ENCODE results near the gene VAV2.
"Not testable (repeated sequence)": the region's sequence is repeated elsewhere in the genome, so short reads cannot be mapped to it uniquely, and the experiment has no call there.

Gene VAV2

DNA sequence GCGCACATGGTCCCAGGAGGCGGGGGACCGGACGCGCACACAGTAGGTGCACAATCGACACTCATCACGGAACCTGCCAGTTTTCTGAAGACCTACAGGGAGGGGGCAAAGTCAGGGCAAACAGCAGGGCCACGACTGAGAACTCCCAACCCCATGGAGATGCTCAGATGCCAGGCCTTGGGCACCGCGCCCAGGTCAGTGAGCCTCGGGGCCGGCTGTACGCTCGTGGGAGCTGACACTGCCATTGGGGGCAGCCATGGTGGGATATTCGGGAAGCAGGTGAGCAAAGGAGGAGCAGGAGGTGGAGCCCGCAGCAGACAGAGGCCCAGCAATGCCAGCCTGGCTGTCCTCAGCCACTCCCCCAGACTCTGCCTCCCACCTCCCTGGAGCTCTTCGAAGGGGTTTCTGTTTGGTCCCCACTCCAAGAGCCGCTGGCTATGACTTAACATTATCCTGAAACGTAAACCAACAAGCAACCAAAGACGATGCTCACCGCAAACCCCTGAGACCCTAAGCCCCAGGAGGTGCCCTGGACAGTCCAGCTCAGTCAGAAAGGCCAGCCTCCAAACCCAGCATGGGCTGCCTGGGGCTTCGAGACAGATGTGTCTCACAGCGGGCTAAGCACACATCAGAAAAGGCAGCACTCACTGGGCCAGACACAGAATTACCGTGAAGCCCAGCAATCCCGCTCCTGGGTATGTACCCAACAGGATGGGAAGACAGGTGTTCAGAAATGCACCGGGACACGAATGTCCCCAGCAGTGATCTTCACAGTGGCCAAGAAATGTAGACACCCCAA is 78.4 kb downstream of the VAV2 start:
- no peak for DNase-seq

- no peak for DNase-seq
These were observed 81.1 kb downstream of the VAV2 start for GRCh38 chr9:133910855-133911514.

DNA sequence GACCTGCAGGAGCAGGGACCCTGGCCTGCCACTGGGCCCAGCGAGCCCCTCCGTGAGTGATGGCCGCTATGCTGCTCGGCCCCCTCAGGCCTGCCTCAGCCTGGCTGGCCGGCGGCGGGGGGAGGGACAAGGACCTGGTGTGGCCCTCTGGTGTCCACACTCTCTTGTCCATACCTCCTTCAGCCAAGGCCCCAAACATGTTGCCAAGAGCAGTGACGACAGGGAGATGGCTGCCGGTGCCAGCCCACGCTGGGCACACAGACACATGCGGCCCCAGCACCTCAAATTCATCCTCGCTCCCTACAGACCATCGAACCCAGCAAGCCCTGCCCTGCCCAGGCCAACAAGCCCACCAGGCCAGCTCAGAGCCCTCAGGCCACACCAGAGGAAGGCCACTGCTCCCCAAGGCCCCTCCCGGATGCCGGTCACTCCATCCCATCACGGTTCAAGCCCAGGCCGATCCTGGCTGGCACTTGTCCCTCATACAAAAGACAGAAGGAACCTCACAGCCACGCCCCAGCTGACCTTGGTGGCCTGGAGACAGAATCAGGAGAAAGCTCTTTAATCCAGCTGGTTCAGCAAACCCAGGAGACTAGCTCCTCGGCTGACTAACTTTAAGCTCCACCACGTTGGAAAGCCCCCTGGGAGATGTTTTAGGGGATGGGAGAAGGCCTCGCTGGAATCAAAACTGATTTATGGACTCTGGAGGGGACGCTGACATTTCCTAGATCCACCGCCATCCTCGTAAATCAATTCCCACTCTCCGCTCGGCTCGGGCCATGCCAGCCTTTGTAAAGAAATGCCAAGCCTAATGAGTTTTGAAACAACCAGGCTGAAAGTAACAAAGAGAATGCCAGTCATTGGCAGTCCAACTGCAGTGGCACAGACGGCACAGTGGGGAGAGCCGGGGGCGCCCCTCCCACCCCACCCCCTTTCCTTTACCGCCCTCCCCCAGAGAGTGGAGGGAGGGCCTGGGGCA is 84.9 kb downstream of the VAV2 start:
- no peak for DNase-seq

GRCh38 chr9:133906218-133906617 is 85.9 kb downstream of the VAV2 start:
- DNase-seq = no peak

DNA sequence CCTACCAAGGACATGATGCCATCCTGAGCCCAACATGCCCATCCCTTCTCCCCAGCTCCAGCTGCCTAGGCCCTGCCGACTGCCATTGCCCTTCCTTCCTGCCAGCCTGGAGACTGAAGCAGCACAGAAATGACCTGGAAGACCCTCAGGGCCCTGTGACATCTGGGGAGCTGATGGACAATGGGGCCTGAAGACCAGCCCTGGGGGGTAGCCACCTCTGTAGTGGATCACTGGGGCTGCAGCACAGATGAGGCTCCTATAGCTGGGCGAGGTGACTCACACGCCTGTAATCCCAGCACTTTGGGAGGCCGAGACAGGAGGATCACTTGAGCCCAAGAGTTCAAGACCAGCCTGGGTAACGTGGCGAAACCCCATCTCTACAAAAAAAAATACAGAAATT is 86.6 kb downstream of the VAV2 start:
- DNase-seq = peak; percentile 5

DNA sequence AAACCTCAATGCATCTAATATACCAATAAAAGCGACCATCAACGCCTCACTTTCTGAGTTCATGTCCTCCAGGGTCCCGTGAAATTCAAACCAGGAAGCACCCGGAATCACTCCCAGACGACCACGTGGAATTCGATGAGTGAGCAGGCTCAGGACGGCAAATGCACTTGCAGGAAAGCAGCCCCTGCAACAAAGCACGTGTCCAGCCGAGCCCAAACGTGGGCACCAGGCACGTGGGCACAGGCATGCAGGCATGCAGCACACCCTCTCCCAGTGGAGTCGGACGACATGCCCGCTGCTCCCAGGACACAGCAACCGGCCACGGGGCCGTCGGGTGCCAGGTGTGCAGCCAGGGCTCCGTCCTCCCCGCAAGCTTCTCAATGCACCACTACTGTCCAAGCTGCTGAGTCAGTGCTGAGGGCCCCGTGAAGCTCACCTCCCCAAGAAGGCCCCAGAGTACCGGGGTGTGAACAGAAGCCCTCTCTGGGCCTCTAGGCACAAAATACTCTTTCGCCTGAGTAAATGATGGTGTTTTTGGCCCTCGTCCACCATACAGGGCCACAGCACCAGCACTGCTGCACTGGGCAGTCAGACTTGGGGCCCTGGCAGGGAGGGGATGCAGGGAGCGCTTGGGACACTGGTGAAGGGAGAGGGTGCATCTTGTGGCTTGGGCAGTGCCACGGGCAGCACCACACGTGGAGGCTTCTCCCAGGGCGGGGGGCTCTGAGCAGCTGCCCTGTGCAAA is 87.6 kb downstream of the VAV2 start:
- DNase-seq = no peak

DNA sequence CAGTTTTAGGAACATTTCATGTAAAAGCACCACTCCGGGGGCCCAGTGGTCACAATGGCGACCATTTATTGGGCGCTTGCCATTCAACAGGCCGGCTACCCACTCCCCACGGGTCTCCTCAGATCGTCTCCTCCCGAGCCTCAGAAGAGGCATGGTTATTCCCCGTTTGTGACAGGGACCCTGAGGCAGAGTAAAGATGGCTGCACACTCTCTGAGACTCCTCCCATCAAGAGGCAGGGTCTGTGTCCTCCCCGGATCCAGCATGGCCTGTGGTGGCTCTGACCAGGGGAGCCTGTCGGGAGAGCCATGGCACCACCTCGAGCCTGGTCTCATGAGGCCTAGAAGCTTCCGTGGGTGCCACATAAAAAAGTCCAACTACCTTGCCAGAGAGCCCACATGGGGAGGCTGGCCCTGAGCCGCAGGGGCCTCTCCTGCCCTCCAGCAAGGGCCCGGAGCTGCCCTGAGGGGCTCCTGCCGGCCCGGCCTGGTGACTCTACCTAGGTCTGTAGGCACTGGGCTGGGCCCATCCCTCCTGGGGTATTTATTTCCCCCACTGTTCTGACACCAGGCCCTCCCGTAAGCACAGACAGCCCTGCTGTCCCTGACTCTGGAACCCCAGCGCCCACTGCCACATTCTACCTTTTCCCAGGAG is 90.8 kb downstream of the VAV2 start:
- DNase-seq = no peak

DNA sequence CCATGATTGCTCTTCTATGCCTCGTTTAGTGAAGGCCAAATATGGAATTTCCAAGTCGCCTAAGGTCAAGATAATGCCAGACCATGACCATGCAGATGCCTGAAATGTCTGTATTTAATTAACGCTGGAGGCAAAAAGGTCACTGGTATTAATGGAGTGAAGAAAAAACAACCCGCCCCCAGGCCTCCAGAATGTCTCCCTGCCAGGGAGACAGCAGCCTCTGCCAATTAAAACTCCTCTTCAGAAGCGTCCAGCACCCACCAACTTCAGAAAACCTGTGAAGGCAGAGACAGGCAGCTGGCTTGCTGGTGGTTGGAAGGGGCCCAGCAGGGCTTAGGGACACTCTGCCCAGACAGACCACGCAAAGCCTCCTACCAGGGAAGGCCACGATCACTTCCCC is 94.4 kb downstream of the VAV2 start:
- DNase-seq = no peak

DNA sequence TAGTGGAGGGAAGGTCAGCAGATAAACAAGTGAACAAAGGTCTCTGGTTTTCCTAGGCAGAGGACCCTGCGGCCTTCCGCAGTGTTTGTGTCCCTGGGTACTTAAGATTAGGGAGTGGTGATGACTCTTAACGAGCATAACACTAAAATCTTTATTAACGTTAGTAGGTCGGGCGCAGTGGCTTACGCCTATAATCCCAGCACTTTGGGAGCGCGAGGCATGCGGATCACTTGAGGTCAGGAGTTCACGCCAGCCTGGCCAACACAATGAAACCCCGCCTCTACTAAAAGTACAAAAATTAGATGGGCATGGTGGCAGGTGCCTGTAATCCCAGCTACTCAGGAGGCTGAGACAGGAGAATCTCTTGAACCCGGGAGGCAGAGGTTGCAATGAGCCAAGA is 96.1 kb downstream of the VAV2 start:
- DNase-seq = not testable (repeated sequence)

DNA sequence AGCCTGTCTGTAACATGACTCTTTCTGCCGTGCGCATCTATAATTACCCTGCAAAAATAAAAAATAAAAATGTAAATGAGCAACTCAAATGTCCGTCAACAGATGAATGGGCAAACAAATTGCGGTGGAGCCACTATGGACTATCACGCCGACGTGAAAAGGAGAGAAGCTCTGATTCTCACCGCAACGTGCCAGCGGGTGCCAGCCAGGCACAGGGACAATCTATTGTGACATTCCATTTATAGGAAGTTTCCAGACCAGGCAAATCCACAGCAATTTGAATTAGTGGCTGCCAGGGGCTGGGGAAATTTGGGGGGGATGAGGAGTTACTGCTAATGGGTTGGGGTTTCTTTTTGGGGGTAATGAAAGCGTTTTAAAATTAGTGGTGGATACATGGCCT is 96.8 kb downstream of the VAV2 start:
- DNase-seq = no peak

DNA sequence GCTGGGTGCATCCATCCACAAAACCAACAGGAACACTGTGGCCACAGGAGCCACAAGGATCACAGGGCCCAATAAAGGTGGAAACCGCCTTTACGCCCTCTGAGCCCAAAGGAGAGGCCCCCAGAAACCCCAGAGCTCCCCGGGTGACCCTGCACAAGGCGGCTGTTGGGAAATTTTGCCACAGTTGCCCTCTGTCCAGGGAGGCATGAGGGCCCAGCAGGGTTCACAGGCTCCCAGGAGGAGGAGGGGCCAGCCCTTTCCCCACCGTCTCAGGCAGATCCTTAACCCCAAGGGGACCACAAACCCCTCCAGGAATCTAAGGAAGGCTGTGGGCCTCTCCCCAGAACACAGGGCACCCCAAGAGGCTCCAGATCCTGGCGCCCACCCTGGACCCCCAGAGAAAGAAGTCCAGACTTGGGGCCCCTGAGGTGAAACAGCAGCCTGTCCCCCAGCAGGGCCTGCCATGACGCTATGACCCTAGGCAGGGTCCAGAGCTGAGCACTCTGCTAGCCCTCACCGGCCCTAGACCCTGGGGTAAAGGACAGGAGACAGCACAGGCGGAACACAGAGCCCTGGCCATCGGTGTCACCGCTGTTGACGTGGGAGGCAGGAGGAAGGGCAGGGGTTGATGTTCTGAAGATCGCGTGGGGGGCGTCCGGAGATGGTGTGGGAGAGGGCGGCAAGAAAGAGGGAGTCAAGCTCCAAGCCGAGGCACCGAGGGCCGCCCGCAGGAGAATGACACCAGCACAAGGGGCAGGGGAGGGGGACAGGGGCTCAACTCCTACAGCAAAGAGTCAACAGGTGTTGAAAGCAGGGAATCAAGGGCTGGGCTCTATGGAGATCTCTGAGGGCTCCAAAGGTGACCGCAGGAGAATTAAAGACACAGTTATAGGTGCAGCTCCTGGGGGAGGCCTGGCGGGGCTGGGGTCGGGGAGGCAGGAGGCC is 97.5 kb downstream of the VAV2 start:
- DNase-seq = no peak

DNA sequence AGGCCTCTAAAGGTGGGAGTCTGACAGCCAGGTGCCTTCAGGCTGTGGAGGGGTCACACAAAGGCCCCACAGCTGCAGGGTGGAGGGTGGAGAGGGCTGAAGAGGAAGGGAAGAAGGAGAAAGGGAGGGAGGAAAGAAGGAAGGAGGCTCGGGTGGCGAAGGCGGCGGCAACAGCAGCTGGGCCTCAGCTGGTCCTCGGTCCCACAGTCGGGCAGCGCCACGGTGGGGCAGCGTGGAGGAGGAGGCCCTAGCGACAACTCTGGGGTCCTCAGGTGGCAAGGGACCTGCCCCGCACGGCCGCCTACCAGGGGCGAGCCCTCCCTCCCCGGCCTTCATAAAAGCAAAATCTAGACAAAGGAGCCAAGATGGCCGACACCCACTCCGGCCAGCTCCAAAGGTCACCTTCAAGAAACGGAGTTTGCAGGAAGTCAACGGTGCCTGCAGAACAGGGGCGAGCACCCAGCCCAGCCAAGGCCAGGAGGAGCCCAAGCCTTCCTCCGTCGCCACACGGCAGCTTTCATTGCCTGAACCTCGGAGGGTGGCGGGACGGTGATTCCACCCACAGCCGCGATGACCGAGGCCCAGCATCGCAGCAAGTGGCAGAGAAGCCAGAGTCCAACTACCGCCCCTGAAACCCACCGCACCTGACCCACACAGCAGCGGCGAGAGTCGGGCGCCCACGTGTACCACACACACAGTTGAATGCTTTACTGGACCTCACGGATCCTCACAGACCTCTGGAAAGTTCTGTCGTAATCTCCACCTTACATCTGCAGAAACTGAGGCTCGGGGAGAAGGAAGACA is 98.7 kb downstream of the VAV2 start:
- DNase-seq = no peak

DNA sequence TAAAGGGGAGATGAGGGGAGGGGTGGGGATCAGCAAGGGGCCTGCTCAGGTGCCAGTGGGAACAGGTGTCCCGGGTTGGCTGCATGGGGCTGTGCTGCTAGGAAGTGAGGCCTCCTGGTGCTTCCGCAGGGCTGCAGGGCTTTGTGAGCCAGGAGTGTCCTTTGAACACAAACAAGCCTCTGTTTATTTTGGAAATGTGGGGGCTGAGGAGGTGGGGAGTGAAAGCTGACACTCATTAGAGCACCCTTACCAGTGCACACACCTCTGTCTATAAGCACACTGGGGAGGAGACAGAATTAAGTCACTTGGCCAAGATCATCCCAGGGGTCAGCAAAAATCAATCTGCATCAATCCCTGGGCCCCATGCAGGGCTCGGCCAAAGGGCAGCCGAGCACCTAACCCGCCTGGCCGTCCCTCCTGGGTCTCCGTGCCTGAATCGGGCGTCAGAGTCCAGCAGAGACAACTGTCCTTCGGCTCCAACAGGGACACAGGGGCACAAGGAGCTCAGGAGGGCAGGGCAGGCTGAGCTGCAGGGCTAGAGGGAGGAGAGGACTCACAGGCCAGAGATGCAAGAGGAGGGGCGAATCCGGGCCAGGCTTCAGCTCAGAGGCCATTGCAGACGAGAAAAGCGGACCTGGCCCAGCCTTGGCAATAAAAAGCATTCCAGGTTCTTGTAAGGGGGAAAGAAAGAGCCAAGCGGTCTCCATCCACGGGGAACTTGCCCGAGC is 99.8 kb downstream of the VAV2 start:
- no peak for DNase-seq

DNA sequence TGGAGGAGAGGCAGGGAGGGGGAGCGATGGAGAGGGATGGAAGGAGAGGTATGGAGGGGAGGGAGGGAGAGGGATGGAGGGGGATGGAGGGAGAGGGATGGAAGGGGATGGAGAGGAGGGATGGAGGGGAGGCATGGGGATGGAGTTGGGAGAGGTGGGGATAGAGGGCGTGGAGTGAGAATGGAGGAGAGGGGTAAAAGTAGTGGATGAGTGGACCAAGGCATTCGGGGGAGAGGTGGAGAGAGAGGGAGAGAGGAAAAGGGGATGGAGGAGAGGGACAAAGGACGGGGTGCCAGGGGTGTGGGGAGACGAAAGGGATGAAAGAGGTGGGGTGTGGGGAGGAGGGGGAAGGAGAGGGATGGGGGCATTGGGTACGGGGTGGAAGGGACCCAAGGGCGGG is 100.4 kb downstream of the VAV2 start:
- no peak for DNase-seq

GRCh38 chr9:133890583-133890982 is 101.5 kb downstream of the VAV2 start:
- no peak for DNase-seq

GRCh38 chr9:133889584-133890301 is 102.4 kb downstream of the VAV2 start:
- no peak for DNase-seq

DNA sequence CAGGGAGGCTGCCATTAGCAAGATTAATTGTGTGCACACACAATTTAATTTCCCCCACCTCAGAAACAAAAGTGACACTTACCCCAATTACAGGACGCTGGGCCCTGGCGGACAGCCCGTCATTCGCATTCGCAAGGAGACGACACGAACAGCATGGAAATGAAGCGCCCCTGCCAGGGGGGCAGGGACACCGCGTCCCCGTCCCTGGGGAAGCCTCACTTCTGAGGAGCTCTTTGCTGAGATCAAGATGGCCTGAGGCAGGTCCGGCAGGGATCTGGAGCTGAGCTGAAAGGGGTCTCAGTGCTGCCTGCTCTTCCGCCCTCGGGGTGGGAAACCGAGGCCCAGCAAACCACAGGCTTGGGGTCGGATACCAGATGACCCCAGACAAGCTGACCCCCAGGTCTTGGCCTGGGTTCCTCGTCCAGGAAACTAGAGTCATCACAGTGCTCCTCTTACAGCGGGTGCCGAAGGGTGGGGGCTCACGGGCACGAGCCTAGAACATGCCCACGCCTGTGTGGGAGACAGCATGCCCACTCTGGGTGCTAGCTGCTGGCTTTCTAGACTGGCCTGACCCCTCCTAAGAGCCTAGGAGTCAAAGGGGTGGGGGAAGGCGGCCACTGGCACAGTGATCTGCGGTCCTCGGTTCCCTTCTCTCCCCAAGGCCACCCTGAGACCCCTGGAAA is 103.2 kb downstream of the VAV2 start:
- DNase-seq = no peak

All from suppressor macrophage treated with lipopolysaccharide for 4 hours (primary cell).